K562 (cell line): ENCODE results near the gene ANKZF1. TPM values are rescaled to one million over a fixed set of nuclear protein-coding genes. Genes with fewer than 3 reads are reported as not detected.

ENCODE experiments used
- BCOR ChIP-seq: fragments of 450-650 bp; IDR thresholded peaks from 2 replicates; pipeline ENCODE4 v1.6.1; 2016
- BMI1 ChIP-seq: fragments of 150-350 bp; IDR thresholded peaks from 2 replicates; pipeline ENCODE4 v1.6.1; 2014; ENCODE audit warnings: low read length
- CEBPG ChIP-seq, 3 experiments: fragments of 200-800 bp in 1 of 3; sonication (Bioruptor generic) in 1 of 3; sonication (generic) in 1 of 3; formaldehyde crosslinking in 1 of 3; IDR thresholded peaks in 2 of 3; conservative IDR thresholded peaks in 1 of 3; 2 replicates each; pipeline versions ENCODE4 v1.6.1 to v1.8.0; 2016 to 2022; ENCODE audit warnings: missing compliant biosample characterization in 2 of 3, missing genetic modification characterization in 2 of 3, mild to moderate bottlenecking in 1 of 3, missing genetic modification reagents in 1 of 3
- GATAD2B ChIP-seq: fragments of 450-650 bp; IDR thresholded peaks from 2 replicates; pipeline ENCODE4 v1.6.1; 2017; ENCODE audit warnings: mild to moderate bottlenecking, borderline replicate concordance
- HINFP ChIP-seq: fragments of 450-650 bp; conservative IDR thresholded peaks from 2 replicates; pipeline ENCODE4 v1.6.1; 2016; ENCODE audit warnings: missing genetic modification characterization, low read depth, mild to moderate bottlenecking, control low read depth, missing compliant biosample characterization
- KDM1A ChIP-seq, 2 experiments: fragments of 450-650 bp; IDR thresholded peaks; 2 replicates each; pipeline ENCODE4 v1.6.1; 2016; ENCODE audit warnings: mild to moderate bottlenecking in 2 of 2
- MAFG ChIP-seq: fragments of 450-650 bp; conservative IDR thresholded peaks from 2 replicates; pipeline ENCODE4 v1.6.1; 2016; ENCODE audit warnings: missing genetic modification characterization, missing compliant biosample characterization
- MITF ChIP-seq: IDR thresholded peaks from 2 replicates; pipeline ENCODE4 v1.6.1; 2014; ENCODE audit warnings: antibody characterized with exemption
- MLX ChIP-seq, 2 experiments: fragments of 450-650 bp in 1 of 2; sonication (generic) in 1 of 2; formaldehyde crosslinking; conservative IDR thresholded peaks; 2 replicates each; pipeline versions ENCODE4 v1.4.0 to v1.8.1; 2020 to 2022; ENCODE audit warnings: mild to moderate bottlenecking in 1 of 2, missing genetic modification reagents in 1 of 2
- NCOA2 ChIP-seq, 2 experiments: fragments of 450-650 bp; IDR thresholded peaks; 2 replicates each; pipeline ENCODE4 v1.6.1; 2018; ENCODE audit warnings: mild to moderate bottlenecking in 2 of 2, moderate library complexity in 1 of 2; ENCODE audit not compliant: partially characterized antibody in 2 of 2
- PML ChIP-seq: IDR thresholded peaks from 2 replicates; pipeline ENCODE4 v1.6.1; 2012; ENCODE audit warnings: low read length, inconsistent platforms
- POLR2G ChIP-seq: fragments of 200-400 bp; formaldehyde crosslinking; IDR thresholded peaks from 2 replicates; pipeline ENCODE4 v1.6.1; 2017; ENCODE audit warnings: low read depth, mild to moderate bottlenecking, antibody characterized with exemption, low read length, moderate library complexity
- TAF1 ChIP-seq: IDR thresholded peaks from 2 replicates; pipeline ENCODE4 v1.6.1; 2011; ENCODE audit warnings: mild to moderate bottlenecking, low read length, moderate library complexity; ENCODE audit not compliant: insufficient read depth, control insufficient read depth, severe bottlenecking; ENCODE audit errors: extremely low read depth
- TAF9B ChIP-seq: fragments of 450-650 bp; IDR thresholded peaks from 2 replicates; pipeline ENCODE4 v1.6.1; 2018; ENCODE audit warnings: mild to moderate bottlenecking; ENCODE audit not compliant: partially characterized antibody
- XRCC5 ChIP-seq: fragments of 200-400 bp; formaldehyde crosslinking; IDR thresholded peaks from 2 replicates; pipeline ENCODE4 v1.6.1; 2017; ENCODE audit warnings: low read depth, mild to moderate bottlenecking, low read length
- ZBTB2 ChIP-seq: fragments of 450-650 bp; IDR thresholded peaks from 2 replicates; pipeline ENCODE4 v1.6.1; 2016; ENCODE audit warnings: antibody characterized with exemption
- ZNF197 ChIP-seq: fragments of 200-800 bp; sonication (Bioruptor generic); IDR thresholded peaks from 2 replicates; pipeline ENCODE4 v1.6.1; 2016; ENCODE audit warnings: low read depth, missing genetic modification characterization, missing compliant biosample characterization
- ZNF354B ChIP-seq: fragments of 250-450 bp; sonication (Bioruptor Pico); IDR thresholded peaks from 2 replicates; pipeline ENCODE4 v1.4.0; 2020
- ZNF445 ChIP-seq: fragments of 250-450 bp; sonication (Bioruptor Pico); IDR thresholded peaks from 2 replicates; pipeline ENCODE4 v1.4.0; 2020; ENCODE audit warnings: low read depth, mild to moderate bottlenecking, moderate library complexity
- ZNF584 ChIP-seq: fragments of 200-800 bp; sonication (Bioruptor generic); IDR thresholded peaks from 2 replicates; pipeline ENCODE4 v1.6.1; 2016; ENCODE audit warnings: low read depth, mild to moderate bottlenecking, missing genetic modification characterization, missing compliant biosample characterization
- ZNF586 ChIP-seq: fragments of 450-650 bp; formaldehyde crosslinking; conservative IDR thresholded peaks from 2 replicates; pipeline ENCODE4 v1.4.0; 2020; ENCODE audit warnings: mild to moderate bottlenecking, moderate library complexity
- ZZZ3 ChIP-seq: fragments of 450-650 bp; IDR thresholded peaks from 2 replicates; pipeline ENCODE4 v1.6.1; 2016; ENCODE audit warnings: antibody characterized with exemption, mild to moderate bottlenecking, moderate library complexity
- polyA plus RNA-seq, 8 experiments: library from polyadenylated mRNA; depleted of rRNA in 4 of 8; stranded (reverse) in 5 of 8; unstranded in 3 of 8; fragments of >200 nt; fragmentation: Nextera tagmentation in 2 of 8; fragmentation: Illumina TruSeq in 1 of 8; extraction: Ambion mirVana in 2 of 8; extraction: Trizol in 1 of 8; gene quantifications; 2 replicates each; pipeline versions ENCODE4 v1.2.1 to v1.2.3, GENCODE V29; 2011 to 2014; ENCODE audit warnings: inconsistent platforms in 1 of 8, missing spikeins in 1 of 8
- total RNA-seq, 7 experiments: library from RNA; depleted of rRNA in 6 of 7; stranded (reverse); fragments of >200 nt in 6 of 7; fragmentation: Illumina TruSeq in 2 of 7; extraction: Trizol in 2 of 7; gene quantifications; 2 replicates each; pipeline versions ENCODE4 v1.2.1 to v1.2.3, GENCODE V29; 2011 to 2021; ENCODE audit warnings: low replicate concordance in 1 of 7

Gene ANKZF1
- total and polyA plus RNA-seq, 9 of the 15 experiments (the other 6 are each of a cell fraction or from before 2014, with no cell fraction given) = 3.1 to 60.6 (median 31.0) TPM

GRCh38 chr2:219279151-219279915 is 49.7 kb downstream of the ANKZF1 start, which contains the start of gene DNAJB2 (continued):
- TF ChIP-seq HINFP (tag) (peak; percentile 32; the same call in 1 of the 2 replicates), BCOR (peak; percentile 80), XRCC5 (no peak), ZNF586 (CRISPR knock-in tag) (no peak), ZNF197 (CRISPR knock-in tag) (peak; percentile 93; the same call in 1 of the 2 replicates), MLX (CRISPR knock-in tag; conservative IDR thresholded peaks at IDR 0.05) (no peak), PML (peak; percentile 96), TAF9B (peak; percentile 97), ZNF584 (CRISPR knock-in tag) (peak; percentile 98), ZNF354B (no peak), CEBPG (CRISPR knock-in tag; IDR thresholded peaks at IDR 0.05) (no peak), CEBPG (tag; conservative IDR thresholded peaks at IDR 0.05 in 1 of 2, IDR thresholded peaks at IDR 0.05 in 1 of 2) (no peak), ZZZ3 (no peak), ZBTB2 (no peak), BMI1 (peak; percentile 89), MITF (no peak), NCOA2 (IDR thresholded peaks at IDR 0.05; ENCODE audit: partially characterized antibody in 2 of 2) (peak in 1 of 2 experiments; percentile 75), POLR2G (peak; percentile 48; the same call in 1 of the 2 replicates), TAF1 (peak; percentile 51), MAFG (tag) (peak; percentile 65), ZNF445 (CRISPR knock-in tag) (0 out of 2 replicates have a peak, but pooled peaks have one; percentile 67), GATAD2B (peak; percentile 96; the same call in 1 of the 2 replicates), KDM1A (IDR thresholded peaks at IDR 0.05) (peak; percentile 86 to 87)
